CD1c-positive myeloid dendritic cell (primary cell): ENCODE results near the gene TJP3.

Source experiments
- DNase-seq: peaks from one replicate; pipeline ENCODE4 v3.0.0-alpha.2; 2016; ENCODE audit errors: extremely low spot score

The TJP3 gene

GRCh38 chr19:3671680-3672574, 36.3 kb upstream of the TJP3 start:
- DNase-seq, result peak; percentile 85

- DNase-seq, result no peak
These were observed 35.6 kb upstream of the TJP3 start for GRCh38 chr19:3672575-3672948.

- DNase-seq, result peak; percentile 67
These were observed 35.2 kb upstream of the TJP3 start for GRCh38 chr19:3672993-3673392.

DNA sequence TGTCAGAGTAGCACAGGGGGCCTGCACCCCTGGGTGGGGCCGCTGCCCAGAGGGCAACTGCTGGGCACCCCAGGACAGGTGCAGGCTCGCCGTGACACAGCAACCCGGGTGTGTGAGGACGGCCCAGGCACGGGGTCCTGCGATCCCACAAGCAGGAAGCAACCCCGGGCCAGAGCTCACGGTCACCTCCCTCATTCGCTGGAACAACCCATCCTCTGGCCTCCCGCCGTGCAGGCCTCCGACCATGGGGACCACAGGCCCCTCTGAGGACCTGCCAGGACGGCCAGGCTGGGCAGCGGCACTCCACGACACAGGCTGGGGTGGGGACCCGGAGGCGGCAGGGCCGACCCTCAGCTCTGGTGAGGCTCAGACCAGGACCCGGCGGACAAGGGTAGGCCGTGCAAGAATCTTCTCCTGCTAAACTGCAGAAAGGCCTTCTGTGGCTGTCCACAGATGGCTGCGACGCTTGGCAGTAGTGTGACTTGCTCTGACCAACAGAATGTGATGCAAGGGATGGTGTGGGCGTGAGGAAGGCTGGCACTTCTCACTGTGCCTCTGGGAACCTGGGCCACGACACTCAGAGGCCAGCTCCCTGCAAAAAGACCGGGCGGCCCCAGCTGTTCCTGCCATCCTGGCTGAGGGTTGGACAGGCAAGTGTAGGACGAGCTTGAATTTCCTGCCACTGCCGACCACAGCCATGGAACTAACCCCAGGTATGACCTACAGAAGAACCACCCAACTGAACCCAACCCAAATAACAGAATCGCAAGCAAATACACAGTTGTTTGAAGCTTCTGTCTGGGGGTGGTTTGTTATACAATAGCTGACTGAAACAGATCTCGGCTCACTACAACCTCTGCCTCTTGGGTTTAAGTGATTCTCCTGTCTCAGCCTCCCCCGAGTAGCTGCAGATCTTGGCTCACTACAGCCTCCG, 34.4 kb upstream of the TJP3 start:
- DNase-seq, result peak; percentile 89

GRCh38 chr19:3674784-3675543, 33.2 kb upstream of the TJP3 start:
- DNase-seq, result no peak

GRCh38 chr19:3678188-3678587, 30.0 kb upstream of the TJP3 start:
- DNase-seq, result no peak

DNA sequence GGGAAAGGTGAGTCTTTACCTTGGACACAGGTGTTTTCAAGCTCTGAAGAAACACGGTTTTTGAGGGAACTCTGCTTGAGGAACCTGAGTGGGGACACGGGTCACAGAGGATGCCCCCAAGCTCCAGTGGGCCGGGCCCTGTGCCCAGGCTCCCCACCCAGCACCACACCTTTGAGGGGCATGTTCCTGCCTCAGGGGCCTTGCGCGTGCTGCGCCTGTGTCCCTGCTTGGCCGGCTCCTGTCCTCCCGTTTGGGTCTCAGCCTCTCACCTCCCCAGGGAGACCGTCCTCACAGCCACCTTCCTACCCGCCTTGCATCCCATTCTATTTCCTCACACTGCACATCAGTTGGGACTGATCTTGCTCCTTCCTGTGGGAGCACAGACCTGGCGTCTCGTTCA, 29.0 kb upstream of the TJP3 start:
- no peak for DNase-seq

DNA sequence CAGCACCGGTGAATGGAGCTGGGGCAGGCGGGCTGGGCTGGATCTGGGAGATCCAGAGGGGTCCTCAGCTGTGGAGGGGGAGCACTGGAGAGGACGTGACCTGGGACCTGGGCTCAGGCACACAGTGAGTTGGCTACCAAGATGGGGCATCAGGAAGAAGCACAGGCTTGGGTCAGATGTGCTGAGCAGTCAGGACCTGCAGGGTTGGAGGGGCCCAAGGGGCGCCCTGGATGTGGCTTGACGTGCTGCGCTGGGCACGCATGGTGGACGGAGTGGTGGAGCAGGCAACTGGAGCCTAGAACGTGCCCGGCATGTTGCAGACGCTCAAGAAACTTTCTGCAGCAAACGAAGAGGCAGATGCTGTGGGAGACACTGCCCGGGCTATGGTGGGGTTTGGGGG, 28.6 kb upstream of the TJP3 start:
- DNase-seq, result no peak

- no peak for DNase-seq
These were observed 27.2 kb upstream of the TJP3 start for GRCh38 chr19:3680939-3681338.

- no peak for DNase-seq
These were observed 25.9 kb upstream of the TJP3 start for GRCh38 chr19:3682286-3682685.

DNA sequence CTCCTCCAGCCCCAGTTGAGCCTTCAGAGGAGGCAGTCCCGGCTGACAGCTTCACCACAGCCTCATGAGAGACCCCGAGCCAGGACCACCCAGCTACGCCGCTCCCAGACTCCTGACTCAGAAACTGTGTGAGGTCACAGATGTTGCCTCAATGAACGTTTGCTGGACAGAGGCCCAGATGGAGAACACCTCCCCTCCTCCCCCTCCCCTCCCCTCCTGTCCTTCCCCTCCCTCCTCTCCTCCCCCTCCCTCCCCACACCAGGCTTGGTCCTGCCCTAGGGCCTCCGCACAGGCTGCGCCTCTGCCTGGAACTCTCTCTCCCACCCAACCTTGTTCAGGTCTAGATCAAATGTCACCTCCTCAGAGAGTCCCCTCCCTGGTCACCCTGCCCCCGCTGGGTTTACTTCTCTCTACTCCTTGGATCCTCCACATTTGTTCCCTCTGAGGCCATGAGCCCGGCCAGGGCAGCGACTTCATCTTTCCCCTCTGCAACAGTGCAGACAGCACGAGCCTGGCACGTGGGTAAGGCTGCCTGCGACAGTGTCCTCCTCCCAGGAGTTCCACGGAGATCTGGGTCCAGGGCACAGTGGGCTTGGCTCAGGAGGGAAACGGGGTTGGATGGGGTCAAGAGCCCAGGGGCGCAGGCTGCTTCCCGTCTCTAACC, 25.3 kb upstream of the TJP3 start:
- DNase-seq, result no peak

GRCh38 chr19:3683405-3684053, 24.7 kb upstream of the TJP3 start:
- DNase-seq, result no peak

DNA sequence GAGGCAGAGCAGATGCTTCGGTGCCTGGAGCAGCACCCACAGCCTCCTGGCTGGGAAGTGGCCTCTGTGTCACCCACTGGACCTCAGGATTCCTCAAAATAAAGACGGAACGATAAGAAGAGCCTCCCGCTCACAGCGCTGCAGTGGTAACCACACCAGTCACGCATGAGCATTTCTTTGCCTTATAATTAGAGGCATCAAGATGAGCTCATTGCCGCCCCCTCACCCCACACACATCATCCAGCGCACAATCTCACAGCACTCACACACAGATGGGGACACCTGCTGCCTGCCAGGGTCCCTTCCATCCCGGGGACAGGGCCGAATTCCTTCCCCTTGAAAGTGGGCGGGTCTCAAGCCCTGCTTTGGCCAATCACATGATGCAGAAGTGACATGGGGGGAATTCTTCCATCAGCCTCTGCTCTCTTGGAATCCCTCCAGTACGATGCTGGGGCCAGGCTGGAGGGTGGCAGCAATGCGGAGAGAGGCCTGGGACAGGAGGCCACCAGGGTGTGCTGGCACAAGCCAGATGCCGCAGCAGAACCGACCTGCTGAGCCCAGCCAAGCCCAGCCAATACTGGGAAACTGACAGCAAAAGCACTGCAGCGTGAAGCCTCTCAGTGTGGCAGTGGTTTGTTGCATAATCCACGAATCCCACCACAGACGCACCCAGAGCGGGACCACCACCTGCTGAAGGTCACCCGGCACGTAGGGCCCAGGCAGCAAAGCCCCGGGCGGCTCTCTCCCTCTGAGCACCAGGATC, 23.9 kb upstream of the TJP3 start:
- DNase-seq, result peak; percentile 92

DNA sequence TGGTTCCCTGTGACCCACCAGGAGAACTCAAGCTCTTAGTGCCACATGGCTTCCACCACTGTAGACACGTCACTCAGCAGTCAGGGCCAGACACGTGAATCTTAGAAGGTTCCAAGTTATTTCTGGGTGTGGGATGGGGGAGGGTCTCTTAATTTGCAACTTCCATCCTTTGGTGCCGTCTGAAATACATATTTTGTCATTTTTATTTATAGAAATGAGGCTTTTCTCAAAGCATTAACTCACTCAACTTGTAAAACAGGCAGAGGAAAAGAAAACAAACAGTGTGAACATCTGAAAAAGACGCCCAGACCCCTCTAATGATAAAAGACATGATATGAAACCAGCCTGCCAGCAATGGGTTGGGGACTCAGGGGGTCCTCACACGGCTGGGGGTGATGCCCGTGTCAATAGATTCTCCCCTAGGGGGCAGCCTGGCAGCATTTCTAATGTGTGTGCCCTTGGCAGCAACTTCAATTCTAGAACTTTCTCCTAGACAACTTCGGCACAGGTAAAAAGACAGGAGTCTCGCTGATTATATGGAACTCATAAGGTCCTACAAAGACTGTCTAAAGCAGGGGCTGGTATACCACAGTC, 23.3 kb upstream of the TJP3 start:
- DNase-seq, result no peak

DNA sequence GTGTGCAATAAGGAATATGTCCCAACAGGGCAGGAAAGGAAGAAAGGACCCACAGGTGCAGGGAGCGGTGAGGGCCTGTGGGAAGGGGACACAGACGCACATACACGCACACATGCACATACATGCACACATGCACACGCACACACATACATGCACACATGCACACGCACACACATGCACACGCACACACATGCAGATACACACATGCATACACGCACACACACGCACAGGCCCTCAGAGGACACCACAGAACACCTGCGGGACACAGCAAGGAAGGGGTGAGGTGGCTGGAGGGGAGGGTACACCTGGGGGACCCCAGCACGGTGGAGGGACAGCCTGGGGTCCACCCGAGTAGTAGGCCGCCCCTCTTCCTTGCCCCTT, 20.8 kb upstream of the TJP3 start:
- DNase-seq, result no peak

- DNase-seq, result peak; percentile 68
These were observed 20.1 kb upstream of the TJP3 start for GRCh38 chr19:3687774-3688706.

GRCh38 chr19:3690551-3691371, 17.4 kb upstream of the TJP3 start:
- DNase-seq, result peak; percentile 84

- no peak for DNase-seq
These were observed 16.8 kb upstream of the TJP3 start for GRCh38 chr19:3691372-3691716.
